GM18951 (cell line): Measurements from ENCODE around the gene CACNG4.

Experiments
- POLR2A ChIP-seq: IDR thresholded peaks from 4 replicates; pipeline ENCODE4 v1.6.1; 2011; ENCODE audit warnings: mild to moderate bottlenecking; ENCODE audit not compliant: insufficient read length, insufficient read depth; ENCODE audit errors: extremely low read depth
- in situ Hi-C: fragments of 300-500 bp; cut with MboI; formaldehyde crosslinking; loops from one replicate; pipeline ENCODE4 v1.12.0; 2022; ENCODE audit warnings: low sequenced_read_pairs, mixed read lengths, inconsistent platforms; ENCODE audit not compliant: unreplicated experiment

CACNG4 gene

GRCh38 chr17:66963909-66964771 is at the start of gene CACNG4:
Gene CACNG4, plus strand, starts transcription at chr17:66964707. Its CDS starts 205 bp downstream, at chr17:66964912.
- TF ChIP-seq POLR2A, result no peak
- in situ Hi-C loops, result no loop called here

- in situ Hi-C loops, result loop anchor here (25.0 kb wide), 1 partner anchor 678 kb away; the partner anchor contains the start of gene APOH
- no peak for TF ChIP-seq POLR2A
Observed at GRCh38 chr17:66915204-66915611, 49.3 kb upstream of the CACNG4 start.

GRCh38 chr17:66915792-66916191 is 48.7 kb upstream of the CACNG4 start:
- TF ChIP-seq POLR2A, result no peak

GRCh38 chr17:66916946-66917345 is 47.6 kb upstream of the CACNG4 start:
- in situ Hi-C loops, result loop anchor here (25.0 kb wide), 1 partner anchor 680 kb away; the partner anchor contains the start of gene APOH
- no peak for TF ChIP-seq POLR2A

More at GRCh38 chr17:66915792-66916191, 48.7 kb upstream of the CACNG4 start:
- in situ Hi-C loops, result loop anchor here (25.0 kb wide), 1 partner anchor 678 kb away; the partner anchor contains the start of gene APOH

- in situ Hi-C loops, result loop anchor here (25.0 kb wide), 1 partner anchor 682 kb away; the partner anchor contains the start of gene APOH
Observed at GRCh38 chr17:66918896-66919295, 45.6 kb upstream of the CACNG4 start.

GRCh38 chr17:66920435-66920834 is 44.1 kb upstream of the CACNG4 start:
- no peak for TF ChIP-seq POLR2A
- in situ Hi-C loops, result loop anchor here (25.0 kb wide), 1 partner anchor 683 kb away; the partner anchor contains the start of gene APOH

More at GRCh38 chr17:66918896-66919295, 45.6 kb upstream of the CACNG4 start:
- TF ChIP-seq POLR2A, result no peak

DNA sequence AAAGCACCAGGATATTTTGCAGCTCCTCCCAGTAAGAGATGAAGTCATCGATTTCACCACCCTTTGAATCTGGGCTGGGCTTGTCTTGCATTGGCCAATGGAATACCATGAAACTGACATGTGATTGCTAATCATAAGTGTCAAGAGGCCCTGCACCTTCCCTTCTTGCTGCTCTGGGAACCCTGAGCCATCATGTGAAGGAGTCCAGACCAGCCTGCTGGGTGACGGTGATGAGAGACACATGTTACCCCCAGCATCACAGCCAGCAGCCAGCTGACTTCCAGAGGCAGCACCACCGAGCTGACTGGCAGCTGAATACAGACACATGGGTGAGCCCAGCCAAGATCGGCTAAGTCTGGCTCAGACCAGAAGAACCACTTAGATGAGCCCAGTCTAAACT is 43.6 kb upstream of the CACNG4 start:
- TF ChIP-seq POLR2A, result no peak
- in situ Hi-C loops, result loop anchor here (25.0 kb wide), 1 partner anchor 684 kb away; the partner anchor contains the start of gene APOH

DNA sequence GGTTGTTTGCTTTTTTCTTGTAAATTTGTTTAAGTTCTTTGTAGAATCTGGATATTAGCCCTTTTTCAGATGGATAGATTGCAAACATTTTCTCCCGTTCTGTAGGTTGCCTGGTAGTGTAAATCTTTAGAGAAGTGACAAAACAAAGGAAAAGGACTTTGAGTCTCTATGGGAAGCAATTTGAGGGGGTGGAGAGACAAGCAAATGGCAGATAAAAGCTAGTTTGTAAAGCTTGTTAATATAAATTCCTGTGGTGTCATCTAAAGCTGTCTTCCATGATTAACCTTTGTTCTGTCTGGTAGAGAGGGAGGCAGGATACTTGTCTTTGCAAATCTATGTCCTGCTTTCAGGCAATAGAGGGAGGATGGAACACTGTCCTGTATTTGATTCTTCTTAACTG is 40.6 kb upstream of the CACNG4 start:
- in situ Hi-C loops, result loop anchor here (25.0 kb wide), 1 partner anchor 687 kb away; the partner anchor contains the start of gene APOH

DNA sequence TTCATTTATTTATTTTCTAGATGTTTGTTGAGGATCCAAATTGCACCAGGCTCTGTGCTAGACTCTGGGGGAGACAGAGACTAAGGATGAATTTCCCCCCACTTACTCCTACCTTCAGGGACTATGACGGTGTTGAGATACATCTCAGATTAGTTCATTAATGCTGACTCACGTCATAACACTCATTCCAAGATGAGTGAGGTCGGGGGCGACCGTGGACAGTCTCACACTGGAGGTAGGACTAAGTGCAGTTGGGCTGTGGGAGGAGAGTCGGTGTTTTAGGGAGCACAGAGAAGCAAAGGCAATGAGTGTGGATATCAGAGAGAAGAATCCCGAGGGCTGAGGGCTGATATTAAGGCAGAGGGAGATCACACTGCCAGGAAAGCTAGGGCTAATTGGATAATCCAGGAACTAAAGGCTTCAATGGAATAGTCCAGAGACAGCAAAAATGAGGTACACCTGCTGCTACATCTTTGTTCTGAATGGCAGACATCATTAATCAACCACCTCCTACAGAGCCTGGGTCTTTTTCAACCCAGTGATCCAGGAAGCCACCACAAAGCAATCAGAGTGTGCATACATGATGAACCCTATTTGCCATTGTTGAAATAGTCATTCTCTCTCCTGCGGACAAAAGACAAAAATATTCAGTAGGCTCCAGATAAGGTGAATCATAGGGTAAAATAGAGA is 38.6 kb upstream of the CACNG4 start:
- TF ChIP-seq POLR2A, result no peak
- in situ Hi-C loops, result no loop called here

More for the DNA sequence above, 40.6 kb upstream of the CACNG4 start:
- no peak for TF ChIP-seq POLR2A

DNA sequence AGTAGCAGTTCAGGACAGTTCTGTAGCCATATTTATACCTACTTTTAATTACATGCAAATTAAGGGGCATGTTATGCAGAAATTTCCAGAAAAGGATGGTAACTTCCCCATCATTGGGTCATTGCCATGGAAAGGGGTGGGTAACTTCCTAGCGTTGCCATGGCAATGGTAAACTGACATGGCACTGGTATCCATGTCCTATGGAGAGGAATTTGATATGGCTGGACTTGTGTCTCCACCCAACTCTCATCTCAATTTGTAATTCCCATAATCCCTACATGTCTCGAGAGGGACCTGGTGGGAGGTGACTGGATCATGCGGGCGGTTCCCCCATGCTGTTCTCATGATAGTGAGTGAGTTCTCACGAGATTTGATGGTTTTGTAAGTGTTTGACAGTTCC is 35.6 kb upstream of the CACNG4 start:
- TF ChIP-seq POLR2A, result no peak
- in situ Hi-C loops, result no loop called here

- TF ChIP-seq POLR2A, result no peak
- in situ Hi-C loops, result no loop called here
Observed at GRCh38 chr17:66929591-66929990, 34.9 kb upstream of the CACNG4 start.

DNA sequence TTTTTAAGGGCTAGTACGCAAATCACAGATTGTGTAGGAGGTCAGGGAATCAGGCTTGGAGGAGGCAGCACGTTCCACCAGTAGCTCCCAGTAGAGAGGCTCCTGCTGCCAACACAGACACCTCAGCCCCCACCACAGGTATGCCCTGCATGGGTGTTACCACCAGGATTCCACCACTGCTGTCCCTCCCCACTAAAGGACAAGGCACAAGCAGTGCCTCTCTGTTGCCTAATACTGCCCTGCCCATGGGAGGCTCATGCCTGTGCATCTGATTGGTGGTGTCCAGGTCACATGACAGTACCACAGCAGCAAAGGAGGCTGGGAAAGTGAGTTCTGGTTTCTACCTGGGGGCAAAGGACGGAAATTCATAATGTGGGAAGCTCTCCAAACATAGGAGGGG is 33.6 kb upstream of the CACNG4 start:
- TF ChIP-seq POLR2A, result no peak
- in situ Hi-C loops, result no loop called here

DNA sequence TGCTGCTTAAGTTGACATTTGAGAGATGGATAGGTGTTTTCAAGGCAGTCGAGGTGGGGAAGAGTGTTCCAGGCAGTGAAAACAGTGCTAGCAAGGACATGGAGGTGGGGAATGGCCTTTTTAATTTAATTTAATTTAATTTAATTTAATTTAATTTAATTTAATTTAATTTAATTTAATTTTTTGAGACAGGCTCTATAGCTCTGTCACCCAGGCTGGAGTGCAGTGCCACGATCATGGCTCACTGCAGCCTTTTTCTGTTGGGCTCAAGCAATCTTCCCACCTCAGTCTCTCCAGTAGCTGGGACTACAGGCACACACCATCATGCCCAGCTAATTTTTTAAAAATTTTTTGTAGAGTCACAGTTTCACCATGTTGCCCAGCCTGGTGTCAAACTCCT is 32.2 kb upstream of the CACNG4 start:
- TF ChIP-seq POLR2A, result no peak
- in situ Hi-C loops, result no loop called here
